Lung (tissue), 12 donors: ENCODE data around the gene YWHAQ. TPM values are rescaled to one million over a fixed set of nuclear protein-coding genes. Genes with fewer than 3 reads are reported as not detected.
"Not testable (repeated sequence)": the region's sequence is repeated elsewhere in the genome, so short reads cannot be mapped to it uniquely, and the experiment has no call there.

Experiments used
- ATAC-seq: fragments of 200-7000 bp; cut with Tn5 transposase; one replicate; pipeline ENCODE4 v1.9.1; 2020; ENCODE audit warnings: moderate number of reproducible peaks; ENCODE audit not compliant: insufficient read depth, low FRiP score
- DNase-seq, 3 donors: peaks; one replicate each; pipeline ENCODE4 v3.0.0-alpha.2; 2013 to 2017
- H3K27ac ChIP-seq, 2 donors: one replicate each; pipeline ENCODE4 v1.5.1; 2013; ENCODE audit warnings: mild to moderate bottlenecking in 2 of 2, moderate library complexity in 2 of 2, control low read depth in 1 of 2, inconsistent platforms in 1 of 2, low read depth in 1 of 2, low read length in 1 of 2
- H3K27me3 ChIP-seq, 3 donors: one replicate each; pipeline ENCODE4 v1.5.1; 2013; ENCODE audit warnings: low read length in 2 of 3; ENCODE audit not compliant: control insufficient read depth in 3 of 3, insufficient read depth in 3 of 3
- H3K36me3 ChIP-seq, 4 donors: one replicate each; pipeline ENCODE4 v1.5.1; 2013; ENCODE audit warnings: low read length in 4 of 4, mild to moderate bottlenecking in 1 of 4, moderate library complexity in 1 of 4; ENCODE audit not compliant: control insufficient read depth in 4 of 4, insufficient read depth in 4 of 4
- H3K4me1 ChIP-seq, 5 donors: one replicate each; pipeline ENCODE4 v1.5.1; 2013; ENCODE audit warnings: low read length in 5 of 5, mild to moderate bottlenecking in 2 of 5, moderate library complexity in 1 of 5; ENCODE audit not compliant: control insufficient read depth in 5 of 5, insufficient read depth in 5 of 5
- H3K4me3 ChIP-seq: one replicate; pipeline ENCODE4 v1.5.1; 2013; ENCODE audit warnings: mild to moderate bottlenecking, control low read depth, moderate library complexity
- H3K9ac ChIP-seq, 2 donors: one replicate each; pipeline ENCODE4 v1.5.1; 2013; ENCODE audit warnings: low read length in 2 of 2, control low read depth in 1 of 2; ENCODE audit not compliant: insufficient read depth in 1 of 2
- H3K9me3 ChIP-seq, 4 donors: one replicate each; pipeline ENCODE4 v1.5.1; 2013; ENCODE audit warnings: low read length in 3 of 4, mild to moderate bottlenecking in 1 of 4, moderate library complexity in 1 of 4; ENCODE audit not compliant: control insufficient read depth in 4 of 4, insufficient read depth in 3 of 4
- CTCF ChIP-seq: IDR thresholded peaks from 2 replicates; pipeline ENCODE4 v1.5.1; 2012; ENCODE audit warnings: mild to moderate bottlenecking; ENCODE audit errors: control extremely low read depth, extremely low read depth
- WGBS, 2 donors: extraction: QIAGEN DNeasy Blood & Tissue Kit; methylation state at CpG; one replicate each; pipeline ENCODE4 v1.1.7; 2013; 5-methylcytosine and 5-hydroxymethylcytosine counted together
- polyA plus RNA-seq, 2 donors: library from polyadenylated mRNA; stranded (reverse); fragments of 200-250 nt; gene quantifications; one replicate each; pipeline ENCODE4 v1.2.1, GENCODE V29; 2013
- total RNA-seq, 2 donors: library from RNA; depleted of rRNA in 1 of 2; stranded (reverse); fragments of >200 nt in 1 of 2; gene quantifications; one replicate each; pipeline ENCODE4 v1.2.1, GENCODE V29; 2014 to 2021
- donor health status: control.
- donor health status: control.
- donor health status: Bipolar disorder and iron deficiency.
- donor health status: healthy.
- donor health status: DM: yes; HTN: yes; CAD: no.

YWHAQ gene
- total and polyA plus RNA-seq, 4 donors = 94.6 to 275 (median 222) TPM

GRCh38 chr2:9585486-9585885, 45.3 kb downstream of the YWHAQ start:
- no peak for TF ChIP-seq CTCF
- ATAC-seq (no peak), DNase-seq (no peak)
- WGBS, 2 donors = 97 to 98% methylated on average over 5 of the region's 5 CpGs
- Histone ChIP-seq H3K4me3 (no peak overlapping the region), H3K4me1 (no peaks in the 10 kb centered on the region), H3K9me3 (no peaks in the 10 kb centered on the region), H3K36me3 (peaks cover 10 to 33% (median 17%) of the 10 kb centered on the region in 4 donors), H3K27me3 (no peaks in the 10 kb centered on the region), H3K27ac (no peak overlapping the region), H3K9ac (no peak overlapping the region)

DNA sequence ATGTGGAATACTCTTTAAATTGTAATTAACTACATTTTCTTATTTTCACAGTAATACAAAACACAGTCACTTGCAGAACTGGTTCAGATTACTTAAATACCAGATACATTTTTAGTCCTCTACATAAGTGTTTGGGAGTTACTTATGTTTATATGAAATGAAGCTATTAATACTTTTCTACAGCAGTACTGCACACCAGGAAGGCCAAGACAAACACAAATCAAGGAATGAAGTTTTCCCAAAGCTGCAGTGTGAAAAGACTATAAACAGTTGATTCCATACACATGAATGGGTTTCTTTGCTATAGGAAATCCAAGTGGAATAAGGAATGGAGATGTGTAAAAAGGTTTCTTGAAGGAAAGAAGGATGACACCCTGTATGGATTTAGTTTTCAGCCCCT, 45.9 kb downstream of the YWHAQ start:
- not testable (repeated sequence) for ATAC-seq, H3K27me3 ChIP-seq, H3K4me3 ChIP-seq, H3K4me1 ChIP-seq, H3K27ac ChIP-seq, DNase-seq, H3K9ac ChIP-seq, H3K9me3 ChIP-seq
- H3K36me3 ChIP-seq = peaks cover 10 to 29% (median 16%) of the 10 kb centered on the region in 4 donors

DNA sequence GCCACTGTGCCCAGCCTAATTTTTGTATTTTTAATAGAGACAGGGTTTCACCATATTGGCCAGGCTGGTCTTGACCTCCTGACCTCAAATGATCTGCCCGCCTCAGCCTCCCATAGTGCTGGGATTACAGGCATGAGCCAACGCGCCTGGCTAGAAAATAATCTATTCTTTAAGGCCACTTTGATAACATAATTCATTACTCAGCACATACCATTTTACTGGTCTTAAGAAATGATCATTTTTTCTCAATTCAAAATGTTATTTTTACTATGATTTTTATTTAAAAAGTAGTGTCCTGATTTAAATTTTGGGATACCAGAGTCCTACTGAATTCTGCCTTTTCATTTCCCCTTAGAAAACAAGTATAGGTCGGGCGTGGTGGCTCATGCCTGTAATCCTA, 48.2 kb downstream of the YWHAQ start:
- no peak for DNase-seq
- Histone ChIP-seq H3K9me3 (no peaks in the 10 kb centered on the region), H3K4me1 (no peaks in the 10 kb centered on the region), H3K27ac (no peak overlapping the region), H3K4me3 (no peak overlapping the region), H3K27me3 (no peaks in the 10 kb centered on the region), H3K9ac (no peak overlapping the region), H3K36me3 (peaks cover 7 to 22% (median 11%) of the 10 kb centered on the region in 4 donors)
- WGBS, 2 donors = 93 to 99% methylated on average over 5 of the region's 5 CpGs
- no peak for TF ChIP-seq CTCF
- no peak for ATAC-seq

- Histone ChIP-seq H3K9ac (no peak overlapping the region), H3K36me3 (peaks cover 0 to 3% (median 2%) of the 10 kb centered on the region in 4 donors), H3K4me1 (peaks cover 0 to 12% (median 0%) of the 10 kb centered on the region in 5 donors), H3K27ac (peak overlapping the region in 1 of 2 donors; percentile 14), H3K4me3 (no peak overlapping the region), H3K27me3 (no peaks in the 10 kb centered on the region), H3K9me3 (no peaks in the 10 kb centered on the region)
- 88 to 90% methylated on average over 9 of the region's 9 CpGs for WGBS, 2 donors
- TF ChIP-seq CTCF = no peak
- no peak for ATAC-seq
- no peak for DNase-seq
These were observed 52.1 kb downstream of the YWHAQ start for GRCh38 chr2:9578467-9579235.
